ENCODE measurements around the gene ITGB3.

Gene ITGB3

GRCh38 chr17:47218896-47219430 is 34.7 kb upstream of the ITGB3 start:
- no peak overlapping the region for H3K4me3 ChIP-seq (replicated peaks; ENCODE audit: low read depth, low read length)
- TF ChIP-seq, protein P1, sequence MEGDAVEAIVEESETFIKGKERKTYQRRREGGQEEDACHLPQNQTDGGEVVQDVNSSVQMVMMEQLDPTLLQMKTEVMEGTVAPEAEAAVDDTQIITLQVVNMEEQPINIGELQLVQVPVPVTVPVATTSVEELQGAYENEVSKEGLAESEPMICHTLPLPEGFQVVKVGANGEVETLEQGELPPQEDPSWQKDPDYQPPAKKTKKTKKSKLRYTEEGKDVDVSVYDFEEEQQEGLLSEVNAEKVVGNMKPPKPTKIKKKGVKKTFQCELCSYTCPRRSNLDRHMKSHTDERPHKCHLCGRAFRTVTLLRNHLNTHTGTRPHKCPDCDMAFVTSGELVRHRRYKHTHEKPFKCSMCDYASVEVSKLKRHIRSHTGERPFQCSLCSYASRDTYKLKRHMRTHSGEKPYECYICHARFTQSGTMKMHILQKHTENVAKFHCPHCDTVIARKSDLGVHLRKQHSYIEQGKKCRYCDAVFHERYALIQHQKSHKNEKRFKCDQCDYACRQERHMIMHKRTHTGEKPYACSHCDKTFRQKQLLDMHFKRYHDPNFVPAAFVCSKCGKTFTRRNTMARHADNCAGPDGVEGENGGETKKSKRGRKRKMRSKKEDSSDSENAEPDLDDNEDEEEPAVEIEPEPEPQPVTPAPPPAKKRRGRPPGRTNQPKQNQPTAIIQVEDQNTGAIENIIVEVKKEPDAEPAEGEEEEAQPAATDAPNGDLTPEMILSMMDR (IDR thresholded peaks at IDR 0.05; ENCODE audit: low read depth, low read length, missing control alignments): no peak
- DNase-seq (ENCODE audit: extremely low read depth, low read depth): no peak

DNA sequence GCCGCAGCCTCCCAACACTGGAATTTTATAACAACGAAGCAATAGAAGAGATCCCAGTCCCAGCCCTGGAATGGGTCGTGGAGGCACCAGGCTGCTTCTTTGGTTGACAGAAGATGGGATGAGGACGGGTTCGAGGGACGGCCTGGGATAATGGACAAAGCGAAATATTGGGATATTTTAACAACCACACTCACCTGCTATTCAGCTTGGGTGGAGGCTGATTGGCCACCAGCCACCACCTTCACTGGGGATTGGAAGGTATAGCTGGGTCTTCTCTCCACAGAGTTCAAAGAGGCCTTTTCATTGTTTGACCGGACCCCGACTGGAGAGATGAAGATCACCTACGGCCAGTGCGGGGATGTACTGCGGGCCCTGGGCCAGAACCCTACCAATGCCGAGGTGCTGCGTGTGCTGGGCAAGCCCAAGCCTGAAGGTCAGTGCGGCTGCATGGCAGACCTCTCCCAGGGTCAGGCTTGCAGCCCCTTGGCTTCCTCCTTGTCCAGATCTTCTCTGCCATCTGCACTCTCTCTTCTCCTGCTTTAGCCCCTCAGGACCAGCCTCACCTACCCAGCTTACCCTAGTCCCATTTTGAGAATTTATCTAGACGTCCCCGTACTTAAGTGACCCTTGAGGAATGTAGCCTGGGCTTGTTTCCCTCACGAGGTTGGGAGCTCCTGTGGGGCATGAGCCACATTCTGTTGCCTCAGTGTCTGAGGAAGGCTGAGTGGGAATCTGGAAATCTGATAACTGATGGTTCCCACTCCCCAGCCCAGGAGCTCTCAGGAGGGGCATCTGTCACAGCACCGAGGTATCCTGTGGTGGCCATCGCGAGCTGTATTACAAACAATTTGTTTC is 33.8 kb upstream of the ITGB3 start:
- TF ChIP-seq, protein P1 (IDR thresholded peaks at IDR 0.05; ENCODE audit: low read depth, low read length, missing control alignments): no peak
- DNase-seq (ENCODE audit: extremely low read depth, low read depth): no peak
- H3K4me3 ChIP-seq (replicated peaks; ENCODE audit: low read depth, low read length): no peak overlapping the region

GRCh38 chr17:47220531-47220999 is 33.1 kb upstream of the ITGB3 start:
- TF ChIP-seq, protein P1 (IDR thresholded peaks at IDR 0.05; ENCODE audit: low read depth, low read length, missing control alignments): no peak
- no peak overlapping the region for H3K4me3 ChIP-seq (replicated peaks; ENCODE audit: low read depth, low read length)
- no peak for DNase-seq (ENCODE audit: extremely low read depth, low read depth)

DNA sequence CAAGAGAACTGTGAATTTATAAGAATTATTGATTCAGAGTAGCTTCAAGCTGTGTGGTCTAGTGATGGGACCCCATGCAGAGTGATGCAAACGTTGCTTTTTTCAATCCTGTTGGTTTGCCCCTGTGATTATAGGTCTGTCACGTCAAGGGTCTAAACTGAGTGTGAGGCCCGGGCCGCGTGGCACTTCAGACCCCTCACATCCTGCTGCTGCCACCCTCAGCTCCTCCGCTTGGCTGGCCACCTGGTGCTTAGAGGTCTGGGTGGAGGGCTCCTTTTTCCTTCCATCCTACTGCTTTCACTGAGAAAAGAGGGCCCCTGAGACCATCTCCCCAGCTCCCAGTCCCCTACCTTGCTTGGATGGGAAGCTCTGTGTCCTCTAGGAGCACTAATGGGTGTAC is 32.5 kb upstream of the ITGB3 start:
- TF ChIP-seq, protein P1 (IDR thresholded peaks at IDR 0.05; ENCODE audit: low read depth, low read length, missing control alignments): no peak
- no peak overlapping the region for H3K4me3 ChIP-seq (replicated peaks; ENCODE audit: low read depth, low read length)
- DNase-seq (ENCODE audit: extremely low read depth, low read depth): no peak

DNA sequence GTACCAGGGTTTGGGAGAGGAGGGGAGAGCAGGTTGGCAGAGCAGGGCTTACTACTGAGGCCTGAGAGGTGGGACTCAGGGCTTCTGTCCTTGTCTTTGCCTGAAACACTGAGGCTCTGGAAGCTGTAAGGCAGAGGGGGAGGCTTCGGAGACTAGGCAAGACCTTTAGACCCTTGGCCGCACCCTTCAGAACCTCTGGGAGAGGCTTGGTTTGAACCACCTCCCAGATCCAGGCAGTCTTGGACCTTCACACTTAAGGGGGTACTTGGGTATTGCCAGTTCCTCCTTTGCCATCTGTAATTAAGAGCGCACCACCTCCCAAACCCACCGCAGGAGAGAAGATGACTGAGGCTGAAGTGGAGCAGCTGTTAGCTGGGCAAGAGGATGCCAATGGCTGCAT is 31.6 kb upstream of the ITGB3 start:
- TF ChIP-seq, protein P1 (IDR thresholded peaks at IDR 0.05; ENCODE audit: low read depth, low read length, missing control alignments): no peak
- H3K4me3 ChIP-seq (replicated peaks; ENCODE audit: low read depth, low read length): no peak overlapping the region
- DNase-seq (ENCODE audit: extremely low read depth, low read depth): no peak

DNA sequence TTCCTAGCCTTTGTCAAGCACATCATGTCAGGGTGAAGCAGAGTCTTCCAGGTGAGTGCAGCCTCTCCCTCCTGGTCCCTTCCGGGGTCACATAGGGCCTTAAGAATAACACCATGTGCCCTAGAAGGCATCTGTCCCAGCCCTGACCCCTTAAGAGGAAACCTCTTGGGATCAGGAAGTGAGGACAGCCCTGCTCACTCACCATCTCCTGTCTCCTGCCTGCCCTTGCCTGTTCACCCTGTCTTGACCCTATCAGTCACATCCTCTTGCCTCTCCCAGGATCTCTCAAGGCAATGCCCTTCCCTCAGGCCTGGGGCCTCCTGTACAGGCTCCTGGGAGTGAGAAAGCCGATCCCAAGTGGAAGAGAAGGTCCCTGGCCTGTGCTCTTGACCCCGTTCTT is 30.6 kb upstream of the ITGB3 start:
- no peak overlapping the region for H3K4me3 ChIP-seq (replicated peaks; ENCODE audit: low read depth, low read length)
- TF ChIP-seq, protein P1 (IDR thresholded peaks at IDR 0.05; ENCODE audit: low read depth, low read length, missing control alignments): no peak
- DNase-seq (ENCODE audit: extremely low read depth, low read depth): no peak

Data from HFF-Myc (cell line).